ENCODE data around the gene AKR1C3. TPM values are rescaled to one million over a fixed set of nuclear protein-coding genes. Genes with fewer than 3 reads are reported as not detected.

The AKR1C3 gene
- total RNA-seq, 1 donor from 2014 or later: 1.9 TPM

- H3K36me3 Mint-ChIP-seq: no peaks in the 10 kb centered on the region
- H3K4me3 Mint-ChIP-seq: no peak overlapping the region
- H3K27ac Mint-ChIP-seq: no peak overlapping the region
- H3K9me3 Mint-ChIP-seq: peaks cover 32% of the 10 kb centered on the region
- DNase-seq (ENCODE audit: low spot score in 2 of 2, unreplicated experiment in 2 of 2): no peak
- peaks cover 15% of the 10 kb centered on the region for H3K4me1 Mint-ChIP-seq
- H3K27me3 Mint-ChIP-seq (ENCODE audit: low read depth): no peaks in the 10 kb centered on the region
- TF ChIP-seq CTCF (IDR thresholded peaks at IDR 0.05; ENCODE audit: unreplicated experiment): no peak
These were observed 17.6 kb upstream of the AKR1C3 start for GRCh38 chr10:5076615-5077014.

GRCh38 chr10:5078547-5079180, 15.6 kb upstream of the AKR1C3 start:
- H3K9me3 Mint-ChIP-seq: peaks cover 23% of the 10 kb centered on the region

GRCh38 chr10:5079306-5079830, 14.8 kb upstream of the AKR1C3 start:
- H3K9me3 Mint-ChIP-seq: peaks cover 18% of the 10 kb centered on the region
- TF ChIP-seq CTCF (IDR thresholded peaks at IDR 0.05; ENCODE audit: unreplicated experiment): no peak
- peaks cover 6% of the 10 kb centered on the region for H3K4me1 Mint-ChIP-seq
- DNase-seq (ENCODE audit: low spot score in 2 of 2, unreplicated experiment in 2 of 2): no peak
- H3K36me3 Mint-ChIP-seq: no peaks in the 10 kb centered on the region
- H3K27ac Mint-ChIP-seq: no peak overlapping the region
- H3K27me3 Mint-ChIP-seq (ENCODE audit: low read depth): no peaks in the 10 kb centered on the region
- H3K4me3 Mint-ChIP-seq: no peak overlapping the region

More at GRCh38 chr10:5078547-5079180, 15.6 kb upstream of the AKR1C3 start:
- no peaks in the 10 kb centered on the region for H3K27me3 Mint-ChIP-seq (ENCODE audit: low read depth)
- H3K4me1 Mint-ChIP-seq: peaks cover 6% of the 10 kb centered on the region
- no peaks in the 10 kb centered on the region for H3K36me3 Mint-ChIP-seq
- no peak for TF ChIP-seq CTCF (IDR thresholded peaks at IDR 0.05; ENCODE audit: unreplicated experiment)
- DNase-seq (ENCODE audit: low spot score in 2 of 2, unreplicated experiment in 2 of 2): no peak
- no peak overlapping the region for H3K4me3 Mint-ChIP-seq
- no peak overlapping the region for H3K27ac Mint-ChIP-seq

GRCh38 chr10:5079836-5080235, 14.4 kb upstream of the AKR1C3 start:
- no peaks in the 10 kb centered on the region for H3K36me3 Mint-ChIP-seq

GRCh38 chr10:5081091-5081490, 13.1 kb upstream of the AKR1C3 start:
- TF ChIP-seq CTCF (IDR thresholded peaks at IDR 0.05; ENCODE audit: unreplicated experiment): no peak
- H3K4me1 Mint-ChIP-seq: peaks cover 6% of the 10 kb centered on the region
- H3K4me3 Mint-ChIP-seq: no peak overlapping the region
- no peaks in the 10 kb centered on the region for H3K27me3 Mint-ChIP-seq (ENCODE audit: low read depth)
- no peaks in the 10 kb centered on the region for H3K36me3 Mint-ChIP-seq
- no peak overlapping the region for H3K27ac Mint-ChIP-seq
- no peak for DNase-seq (ENCODE audit: low spot score in 2 of 2, unreplicated experiment in 2 of 2)
- H3K9me3 Mint-ChIP-seq: peaks cover 15% of the 10 kb centered on the region

More at GRCh38 chr10:5079836-5080235, 14.4 kb upstream of the AKR1C3 start:
- no peak overlapping the region for H3K27ac Mint-ChIP-seq
- no peak overlapping the region for H3K4me3 Mint-ChIP-seq
- peaks cover 6% of the 10 kb centered on the region for H3K4me1 Mint-ChIP-seq
- no peak for DNase-seq (ENCODE audit: low spot score in 2 of 2, unreplicated experiment in 2 of 2)
- peaks cover 13% of the 10 kb centered on the region for H3K9me3 Mint-ChIP-seq
- no peak for TF ChIP-seq CTCF (IDR thresholded peaks at IDR 0.05; ENCODE audit: unreplicated experiment)
- no peaks in the 10 kb centered on the region for H3K27me3 Mint-ChIP-seq (ENCODE audit: low read depth)
